ENCODE results near the gene MAML3. TPM values are rescaled to one million over a fixed set of nuclear protein-coding genes. Genes with fewer than 3 reads are reported as not detected.

MAML3 gene
- total and polyA plus RNA-seq, 2 of the 13 experiments (the other 11 are each of a cell fraction or from before 2014, with no cell fraction given) = 0.05 to 0.13 TPM

DNA sequence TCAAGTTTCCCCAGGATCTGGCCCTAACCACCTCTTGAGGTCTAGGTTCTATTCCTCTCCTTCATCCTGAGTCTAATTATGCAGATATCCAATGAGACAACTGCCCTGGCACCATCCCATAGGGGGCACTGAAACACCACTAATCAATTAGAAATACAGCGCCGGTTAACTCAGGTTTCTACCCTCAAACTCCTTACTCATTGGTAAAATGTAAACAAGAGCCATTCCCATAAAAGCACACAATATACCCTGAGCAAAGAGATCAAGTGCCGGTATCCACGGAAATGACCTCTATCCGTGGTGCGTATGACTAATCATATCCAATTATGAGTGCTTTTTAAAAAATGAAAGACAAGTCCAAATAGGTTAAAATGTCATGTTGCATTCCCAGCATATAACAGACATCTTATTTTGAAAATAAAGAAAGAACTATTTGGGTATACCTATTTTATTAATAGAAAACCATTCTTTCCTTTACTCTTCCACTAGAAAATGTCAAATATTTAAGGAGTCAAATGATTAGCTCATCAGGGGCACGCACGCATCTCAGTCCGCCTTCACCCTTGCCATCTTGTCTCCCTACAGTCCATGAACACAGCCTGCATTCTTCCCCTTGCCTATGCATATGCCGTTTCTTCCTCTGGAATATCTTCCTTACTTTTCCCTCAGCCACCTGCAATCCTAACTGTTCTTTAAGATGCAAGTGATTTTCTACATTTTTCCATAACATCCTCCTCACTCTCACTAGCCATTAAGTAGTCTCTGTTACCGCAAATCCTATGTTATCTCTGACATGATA, 141.1 kb downstream of the MAML3 start (continued):
- TF ChIP-seq, protein P1, sequence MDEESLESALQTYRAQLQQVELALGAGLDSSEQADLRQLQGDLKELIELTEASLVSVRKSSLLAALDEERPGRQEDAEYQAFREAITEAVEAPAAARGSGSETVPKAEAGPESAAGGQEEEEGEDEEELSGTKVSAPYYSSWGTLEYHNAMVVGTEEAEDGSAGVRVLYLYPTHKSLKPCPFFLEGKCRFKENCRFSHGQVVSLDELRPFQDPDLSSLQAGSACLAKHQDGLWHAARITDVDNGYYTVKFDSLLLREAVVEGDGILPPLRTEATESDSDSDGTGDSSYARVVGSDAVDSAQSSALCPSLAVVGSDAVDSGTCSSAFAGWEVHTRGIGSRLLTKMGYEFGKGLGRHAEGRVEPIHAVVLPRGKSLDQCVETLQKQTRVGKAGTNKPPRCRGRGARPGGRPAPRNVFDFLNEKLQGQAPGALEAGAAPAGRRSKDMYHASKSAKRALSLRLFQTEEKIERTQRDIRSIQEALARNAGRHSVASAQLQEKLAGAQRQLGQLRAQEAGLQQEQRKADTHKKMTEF (CRISPR knock-in tag; IDR thresholded peaks at IDR 0.05) = 0 out of 2 replicates have a peak, but pooled peaks have one; percentile 24
- TF ChIP-seq, protein P2, sequence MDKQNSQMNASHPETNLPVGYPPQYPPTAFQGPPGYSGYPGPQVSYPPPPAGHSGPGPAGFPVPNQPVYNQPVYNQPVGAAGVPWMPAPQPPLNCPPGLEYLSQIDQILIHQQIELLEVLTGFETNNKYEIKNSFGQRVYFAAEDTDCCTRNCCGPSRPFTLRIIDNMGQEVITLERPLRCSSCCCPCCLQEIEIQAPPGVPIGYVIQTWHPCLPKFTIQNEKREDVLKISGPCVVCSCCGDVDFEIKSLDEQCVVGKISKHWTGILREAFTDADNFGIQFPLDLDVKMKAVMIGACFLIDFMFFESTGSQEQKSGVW (CRISPR knock-in tag; IDR thresholded peaks at IDR 0.05; ENCODE audit: borderline replicate concordance) = no peak
- TF ChIP-seq POLR2AphosphoS5 (IDR thresholded peaks at IDR 0.05; ENCODE audit: low read depth, low read length) (no peak), RXRB (CRISPR knock-in tag; IDR thresholded peaks at IDR 0.05; ENCODE audit: borderline replicate concordance) (peak; percentile 62; the same call in 1 of the 2 replicates), NFE2 (CRISPR knock-in tag; IDR thresholded peaks at IDR 0.05) (0 out of 2 replicates have a peak, but pooled peaks have one; percentile 52), SMAD3 (CRISPR knock-in tag; IDR thresholded peaks at IDR 0.05) (0 out of 2 replicates have a peak, but pooled peaks have one; percentile 40), SOX6 (IDR thresholded peaks at IDR 0.05) (no peak), SOX6 (CRISPR knock-in tag; IDR thresholded peaks at IDR 0.05) (peak; percentile 40; the same call in 1 of the 2 replicates), SOX13 (IDR thresholded peaks at IDR 0.05) (no peak), SOX13 (CRISPR knock-in tag; conservative IDR thresholded peaks at IDR 0.05 in 1 of 2, IDR thresholded peaks at IDR 0.05 in 1 of 2) (0 out of 4 replicates have a peak, but pooled peaks of 1 of the 2 experiments have one; percentile 4)
- TF ChIP-seq, protein P3, sequence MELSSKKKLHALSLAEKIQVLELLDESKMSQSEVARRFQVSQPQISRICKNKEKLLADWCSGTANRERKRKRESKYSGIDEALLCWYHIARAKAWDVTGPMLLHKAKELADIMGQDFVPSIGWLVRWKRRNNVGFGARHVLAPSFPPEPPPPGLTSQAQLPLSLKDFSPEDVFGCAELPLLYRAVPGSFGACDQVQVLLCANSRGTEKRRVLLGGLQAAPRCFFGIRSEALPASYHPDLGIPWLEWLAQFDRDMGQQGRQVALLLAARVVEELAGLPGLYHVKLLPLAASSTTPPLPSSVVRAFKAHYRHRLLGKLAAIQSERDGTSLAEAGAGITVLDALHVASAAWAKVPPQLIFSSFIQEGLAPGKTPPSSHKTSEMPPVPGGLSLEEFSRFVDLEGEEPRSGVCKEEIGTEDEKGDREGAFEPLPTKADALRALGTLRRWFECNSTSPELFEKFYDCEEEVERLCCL (CRISPR knock-in tag; IDR thresholded peaks at IDR 0.05; ENCODE audit: borderline replicate concordance) = peak; percentile 86; the same call in 1 of the 2 replicates
- TF ChIP-seq, protein P4, sequence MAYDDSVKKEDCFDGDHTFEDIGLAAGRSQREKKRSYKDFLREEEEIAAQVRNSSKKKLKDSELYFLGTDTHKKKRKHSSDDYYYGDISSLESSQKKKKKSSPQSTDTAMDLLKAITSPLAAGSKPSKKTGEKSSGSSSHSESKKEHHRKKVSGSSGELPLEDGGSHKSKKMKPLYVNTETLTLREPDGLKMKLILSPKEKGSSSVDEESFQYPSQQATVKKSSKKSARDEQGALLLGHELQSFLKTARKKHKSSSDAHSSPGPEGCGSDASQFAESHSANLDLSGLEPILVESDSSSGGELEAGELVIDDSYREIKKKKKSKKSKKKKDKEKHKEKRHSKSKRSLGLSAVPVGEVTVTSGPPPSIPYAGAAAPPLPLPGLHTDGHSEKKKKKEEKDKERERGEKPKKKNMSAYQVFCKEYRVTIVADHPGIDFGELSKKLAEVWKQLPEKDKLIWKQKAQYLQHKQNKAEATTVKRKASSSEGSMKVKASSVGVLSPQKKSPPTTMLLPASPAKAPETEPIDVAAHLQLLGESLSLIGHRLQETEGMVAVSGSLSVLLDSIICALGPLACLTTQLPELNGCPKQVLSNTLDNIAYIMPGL (CRISPR knock-in tag; IDR thresholded peaks at IDR 0.05; ENCODE audit: borderline replicate concordance in 1 of 2, low read depth in 1 of 2) = peak; percentile 25 to 42; a peak in 1 of 4 replicates
- TF ChIP-seq, protein P5, sequence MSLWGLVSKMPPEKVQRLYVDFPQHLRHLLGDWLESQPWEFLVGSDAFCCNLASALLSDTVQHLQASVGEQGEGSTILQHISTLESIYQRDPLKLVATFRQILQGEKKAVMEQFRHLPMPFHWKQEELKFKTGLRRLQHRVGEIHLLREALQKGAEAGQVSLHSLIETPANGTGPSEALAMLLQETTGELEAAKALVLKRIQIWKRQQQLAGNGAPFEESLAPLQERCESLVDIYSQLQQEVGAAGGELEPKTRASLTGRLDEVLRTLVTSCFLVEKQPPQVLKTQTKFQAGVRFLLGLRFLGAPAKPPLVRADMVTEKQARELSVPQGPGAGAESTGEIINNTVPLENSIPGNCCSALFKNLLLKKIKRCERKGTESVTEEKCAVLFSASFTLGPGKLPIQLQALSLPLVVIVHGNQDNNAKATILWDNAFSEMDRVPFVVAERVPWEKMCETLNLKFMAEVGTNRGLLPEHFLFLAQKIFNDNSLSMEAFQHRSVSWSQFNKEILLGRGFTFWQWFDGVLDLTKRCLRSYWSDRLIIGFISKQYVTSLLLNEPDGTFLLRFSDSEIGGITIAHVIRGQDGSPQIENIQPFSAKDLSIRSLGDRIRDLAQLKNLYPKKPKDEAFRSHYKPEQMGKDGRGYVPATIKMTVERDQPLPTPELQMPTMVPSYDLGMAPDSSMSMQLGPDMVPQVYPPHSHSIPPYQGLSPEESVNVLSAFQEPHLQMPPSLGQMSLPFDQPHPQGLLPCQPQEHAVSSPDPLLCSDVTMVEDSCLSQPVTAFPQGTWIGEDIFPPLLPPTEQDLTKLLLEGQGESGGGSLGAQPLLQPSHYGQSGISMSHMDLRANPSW (CRISPR knock-in tag; IDR thresholded peaks at IDR 0.05; ENCODE audit: borderline replicate concordance) = no peak

All from HepG2 (cell line).